Lung microvascular endothelial cell (primary cell): ENCODE data around the gene LAMB1. TPM values are rescaled to one million over a fixed set of nuclear protein-coding genes. Genes with fewer than 3 reads are reported as not detected.
"Not testable (repeated sequence)": the region's sequence is repeated elsewhere in the genome, so short reads cannot be mapped to it uniquely, and the experiment has no call there.

Source experiments
- DNase-seq, 2 donors: peaks; one replicate each; pipeline versions ENCODE4 v3.0.0 to v3.0.0-alpha.2; 2010; ENCODE audit warnings: low read depth in 2 of 2
- total RNA-seq: library from RNA; depleted of rRNA; stranded (reverse); fragments of >200 nt; gene quantifications from 2 replicates; pipeline ENCODE4 v1.2.1, GENCODE V29; 2014

Gene LAMB1
- total RNA-seq, 1 donor from 2014 or later: 315 TPM

DNA sequence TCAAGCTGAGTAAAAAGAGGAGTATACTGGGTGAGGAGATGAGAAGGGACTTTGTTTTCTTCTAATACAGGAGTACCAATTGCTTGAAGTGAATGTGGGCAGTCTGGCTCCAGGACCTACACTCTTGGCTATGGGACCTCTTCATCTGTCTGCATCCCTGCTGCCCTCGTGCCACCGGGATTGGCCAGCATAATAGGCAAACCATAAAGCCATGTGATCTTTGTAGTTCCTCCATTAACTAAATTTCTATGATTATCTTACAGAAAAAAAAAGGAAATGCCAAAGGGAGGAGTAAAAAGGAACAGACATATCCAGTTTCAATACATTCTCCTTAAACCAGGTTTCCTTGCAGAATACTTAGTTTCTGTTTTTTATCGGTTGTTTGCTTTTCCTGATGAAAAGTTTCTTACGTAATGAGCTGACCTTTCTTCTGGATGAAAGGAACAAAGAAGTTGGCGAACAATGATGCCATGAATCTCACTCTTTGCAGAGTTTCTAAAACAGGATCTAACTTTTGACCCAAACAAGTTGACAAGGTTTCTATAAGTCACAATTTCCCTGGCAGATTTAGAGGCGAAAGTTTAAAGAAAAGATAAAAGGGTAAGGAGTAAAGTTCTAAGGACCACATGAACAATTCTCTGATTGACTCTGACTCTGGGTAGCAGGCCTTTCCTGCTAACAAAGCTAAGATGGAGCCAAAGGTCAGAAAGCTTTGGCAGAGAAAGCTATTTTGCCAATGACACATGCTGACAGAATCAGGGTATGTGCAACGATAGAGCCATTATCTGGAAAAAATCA lies 54.1 kb downstream of the LAMB1 start:
- DNase-seq: peak; percentile 88 to 92

DNA sequence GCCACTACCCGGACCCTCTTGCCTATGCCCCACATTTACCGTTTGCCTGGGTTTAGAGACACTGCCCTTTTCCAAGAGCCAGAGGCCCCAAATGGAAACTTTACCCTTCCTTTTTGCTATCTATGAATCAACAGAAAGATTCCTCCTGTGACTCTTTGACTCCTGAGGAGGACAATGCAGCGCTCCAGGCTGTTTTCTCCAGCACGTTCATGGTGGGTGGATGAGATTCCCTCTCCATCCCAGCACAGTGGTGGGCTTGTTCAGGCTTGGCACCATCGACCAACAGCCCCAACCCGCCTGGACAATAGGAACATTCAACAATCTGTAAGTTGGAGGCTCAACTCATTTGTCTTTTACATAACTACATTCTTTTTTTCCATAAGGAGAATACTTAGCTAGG lies 56.1 kb downstream of the LAMB1 start:
- DNase-seq: no peak

DNA sequence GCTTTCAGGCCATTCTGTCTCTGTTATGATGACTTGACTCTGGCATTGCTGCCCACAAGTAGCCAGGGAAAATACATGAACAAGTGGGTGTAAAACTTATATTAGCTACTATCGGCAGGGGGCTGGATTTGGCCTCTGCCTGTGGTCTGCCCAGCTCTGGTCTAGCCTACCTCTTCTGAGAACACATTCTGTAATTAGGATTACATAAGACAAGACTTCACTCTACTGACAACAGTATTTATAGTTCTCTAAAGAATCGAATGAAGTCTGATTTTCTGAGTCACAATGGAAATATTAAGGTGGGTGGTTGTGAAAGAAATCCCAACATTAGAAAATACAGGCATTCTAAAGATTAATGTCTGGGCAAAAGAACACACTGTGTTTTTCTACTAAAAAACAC lies 56.5 kb downstream of the LAMB1 start:
- no peak for DNase-seq

DNA sequence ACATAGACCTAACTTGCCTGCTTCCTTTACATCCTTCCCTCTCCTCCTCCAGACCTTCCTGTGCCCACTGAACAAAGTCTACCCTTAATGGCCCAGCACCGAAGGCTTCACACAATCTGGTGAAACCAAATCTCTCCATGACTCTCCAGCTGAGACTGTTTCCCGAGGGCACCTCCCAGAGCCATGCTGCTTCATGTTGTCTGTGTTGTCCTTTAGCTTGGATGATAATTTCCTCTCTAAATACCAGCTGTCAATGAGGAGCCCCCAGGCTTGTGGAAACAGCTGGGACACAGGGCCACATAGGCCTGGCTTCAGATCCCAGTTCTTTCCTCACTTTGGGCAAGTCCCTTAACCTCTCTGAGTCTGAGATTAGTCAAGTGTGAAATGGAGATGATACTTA lies 57.6 kb downstream of the LAMB1 start:
- DNase-seq: peak in 1 of 2 donors; percentile 10

DNA sequence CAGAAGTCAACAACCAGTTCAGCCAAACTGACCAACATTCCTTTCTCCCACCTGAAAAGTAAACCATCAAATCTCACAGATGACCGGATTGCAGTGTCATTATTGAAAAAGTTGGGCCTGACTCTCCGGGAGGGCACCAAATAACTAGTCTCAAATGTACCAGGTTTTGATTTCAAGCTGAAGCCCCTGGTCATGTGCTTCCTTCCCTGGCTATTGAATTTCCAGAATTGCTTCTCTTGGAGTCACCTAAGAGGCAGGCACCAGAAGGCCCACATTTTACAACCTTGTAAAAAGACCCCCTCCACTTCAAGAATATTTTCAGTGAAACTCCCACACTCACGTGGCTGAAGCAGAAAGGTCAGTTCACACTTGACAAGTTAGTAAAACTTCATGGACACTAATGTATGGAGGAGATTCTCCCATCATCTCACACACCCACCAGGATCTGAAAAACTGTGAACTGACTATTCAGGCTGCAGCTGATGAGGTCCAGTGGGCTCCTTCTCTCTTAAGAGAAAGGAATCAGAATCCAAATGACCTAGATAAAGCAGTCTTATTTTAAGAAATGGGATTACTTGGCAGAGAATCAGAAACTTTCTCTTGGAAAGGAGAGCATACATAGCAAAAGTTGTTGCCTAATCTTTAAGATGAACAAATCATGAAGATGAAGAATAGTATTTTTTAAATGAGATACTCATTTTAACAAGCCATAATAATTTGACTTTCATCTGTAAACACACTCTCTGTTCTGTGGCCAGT lies 58.4 kb downstream of the LAMB1 start:
- DNase-seq: no peak

DNA sequence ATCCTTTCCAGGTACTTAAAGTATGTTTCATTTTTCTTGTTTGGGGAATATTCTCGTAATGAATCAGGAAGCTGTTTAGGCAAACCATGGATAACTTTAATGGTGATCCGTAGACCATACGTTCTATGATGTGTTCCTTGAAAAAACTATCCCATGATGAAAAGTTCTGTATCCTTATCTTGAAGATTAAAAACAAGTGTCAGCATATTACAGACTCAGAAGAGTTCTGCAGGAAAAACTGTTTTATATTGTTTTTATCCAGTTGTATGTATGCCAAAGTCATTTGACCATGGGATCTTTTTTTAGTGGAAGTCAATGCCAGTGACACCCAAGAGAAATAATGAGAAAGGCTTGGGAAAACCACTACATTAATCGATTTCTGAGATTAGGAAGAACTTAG lies 59.9 kb downstream of the LAMB1 start:
- DNase-seq: no peak

DNA sequence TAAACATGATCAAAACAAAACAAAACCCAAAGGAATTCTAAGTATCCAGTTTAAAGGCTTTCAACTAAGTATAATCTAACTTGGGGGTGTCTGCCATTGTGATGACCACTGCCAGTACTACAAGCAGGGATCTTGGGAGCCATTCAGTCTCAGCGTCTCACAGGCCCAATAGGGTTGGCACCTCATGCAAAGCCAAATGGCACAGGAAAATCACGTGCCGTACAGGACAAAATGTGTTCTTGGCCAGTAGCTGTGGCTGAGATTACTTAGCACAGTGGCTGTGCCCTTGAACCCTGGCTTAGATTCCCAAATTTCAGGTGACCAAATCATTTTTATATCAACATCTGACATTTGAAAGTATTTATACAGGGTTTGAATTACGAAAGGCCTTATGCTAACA lies 62.0 kb downstream of the LAMB1 start:
- no peak for DNase-seq

DNA sequence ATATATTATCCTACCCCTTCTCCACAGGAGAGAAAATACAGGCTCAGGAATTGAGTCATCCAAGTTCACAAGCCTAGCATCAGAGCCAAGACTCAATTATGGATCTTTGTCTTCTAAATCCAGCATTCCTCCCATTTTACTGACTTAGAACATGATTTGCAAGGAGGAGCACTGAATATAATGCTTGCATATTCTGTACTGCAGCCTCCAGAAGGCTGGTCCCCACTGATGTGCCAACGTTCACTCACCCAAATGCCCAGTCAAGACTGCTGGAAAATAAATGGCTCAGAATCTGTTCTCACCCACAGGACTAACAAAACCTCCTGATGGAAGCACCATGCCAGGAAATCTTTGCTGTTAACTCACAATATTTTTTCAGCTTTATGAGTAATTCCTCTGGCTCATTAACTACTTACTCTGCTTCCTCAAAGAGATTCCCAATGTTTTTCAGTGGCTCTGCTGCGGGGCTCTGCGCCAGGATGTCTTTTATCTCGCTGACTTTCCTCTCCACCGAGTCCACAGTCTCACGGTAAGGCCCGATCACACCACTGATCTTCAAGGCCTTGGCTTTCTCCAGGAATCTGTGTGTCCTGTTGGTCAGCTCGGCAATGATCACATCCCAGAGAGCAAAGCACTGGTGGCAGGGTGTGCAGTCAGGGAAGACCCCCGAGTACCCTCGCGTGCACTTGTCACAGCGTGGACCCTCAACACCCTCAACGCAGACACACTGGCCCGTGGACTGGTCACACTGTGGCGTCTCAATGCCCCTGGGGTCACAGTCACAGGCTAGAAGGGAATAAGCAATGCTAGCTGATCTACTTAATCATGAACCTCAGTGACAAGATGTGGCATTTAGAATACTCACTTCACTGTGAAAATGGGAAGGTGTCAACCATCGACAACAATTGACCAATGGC lies 63.1 kb downstream of the LAMB1 start:
- peak; percentile 78 to 85 for DNase-seq

DNA sequence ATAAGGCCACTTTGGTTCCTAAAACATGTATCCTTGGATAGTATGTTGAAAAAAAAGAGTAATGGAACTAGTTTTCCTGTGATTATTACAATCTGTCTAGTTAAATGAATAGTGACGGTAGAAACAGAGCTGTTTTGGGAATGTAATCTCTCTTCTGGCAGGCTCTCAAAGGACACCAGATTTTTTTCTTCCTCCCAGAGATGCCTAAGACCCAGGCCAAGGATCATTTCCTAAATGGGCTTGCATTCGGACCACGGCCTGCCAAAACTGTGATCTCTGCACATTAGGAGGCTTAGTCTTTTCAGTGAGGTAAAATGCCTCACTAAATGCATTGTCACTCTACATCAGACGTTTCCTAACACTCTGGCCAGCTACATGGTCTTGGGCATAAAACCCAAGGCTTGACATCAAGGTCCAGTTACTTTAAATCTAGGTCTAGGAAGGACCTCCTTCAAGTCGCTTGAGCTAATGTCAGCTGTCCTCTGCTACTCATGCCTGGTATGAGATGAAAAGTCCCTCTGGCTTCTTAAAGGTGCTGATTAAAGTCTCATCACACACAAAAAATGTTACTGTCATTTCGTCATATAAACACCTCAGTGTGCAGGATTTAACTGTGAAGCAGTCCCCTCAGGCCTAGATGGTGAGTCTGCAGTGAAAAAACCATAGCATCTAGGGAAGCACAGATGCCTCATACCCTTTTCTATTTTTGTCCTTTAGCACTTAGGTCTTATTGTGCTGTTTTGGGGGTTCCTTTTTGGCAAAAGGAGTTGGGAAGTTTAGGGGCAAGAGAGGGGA lies 64.3 kb downstream of the LAMB1 start:
- peak; percentile 17 to 27 for DNase-seq

DNA sequence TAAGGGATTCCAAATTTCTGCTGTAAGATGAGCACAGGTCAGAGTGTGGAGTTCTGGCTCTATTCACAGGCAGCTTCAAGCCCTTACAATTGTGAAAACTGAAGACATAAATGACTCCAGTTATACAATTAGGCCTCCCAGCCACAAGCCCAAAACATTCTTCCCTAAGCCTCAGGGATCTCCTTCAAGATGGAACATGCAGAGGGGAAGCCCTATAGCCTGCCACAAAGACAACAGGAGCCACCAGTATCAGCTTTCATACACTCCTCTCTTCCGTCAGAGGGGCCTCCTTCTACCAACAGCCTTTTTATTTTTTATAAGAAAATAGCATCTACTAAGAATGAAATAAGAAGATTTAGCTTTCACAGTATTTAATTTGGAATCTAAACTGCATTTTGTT lies 65.4 kb downstream of the LAMB1 start:
- DNase-seq: no peak

DNA sequence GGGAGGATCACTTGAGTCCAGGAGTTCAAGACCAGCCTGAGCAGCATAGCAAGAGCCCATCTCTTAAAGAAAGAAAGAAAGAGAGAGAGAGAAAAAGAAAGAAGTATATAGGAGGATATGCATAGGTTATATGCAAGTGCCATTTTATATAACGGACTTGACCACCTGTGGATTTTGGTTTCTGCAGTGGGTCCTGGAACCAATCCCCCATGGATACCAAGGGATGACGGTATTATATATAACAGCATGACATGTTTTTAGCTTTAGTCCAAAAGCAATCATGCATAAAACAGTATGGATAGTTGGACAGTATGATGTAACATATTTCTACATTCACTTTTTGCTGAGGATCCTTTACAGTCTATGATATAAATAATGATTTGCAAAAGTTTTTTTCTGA lies 66.6 kb downstream of the LAMB1 start:
- DNase-seq: no peak

DNA sequence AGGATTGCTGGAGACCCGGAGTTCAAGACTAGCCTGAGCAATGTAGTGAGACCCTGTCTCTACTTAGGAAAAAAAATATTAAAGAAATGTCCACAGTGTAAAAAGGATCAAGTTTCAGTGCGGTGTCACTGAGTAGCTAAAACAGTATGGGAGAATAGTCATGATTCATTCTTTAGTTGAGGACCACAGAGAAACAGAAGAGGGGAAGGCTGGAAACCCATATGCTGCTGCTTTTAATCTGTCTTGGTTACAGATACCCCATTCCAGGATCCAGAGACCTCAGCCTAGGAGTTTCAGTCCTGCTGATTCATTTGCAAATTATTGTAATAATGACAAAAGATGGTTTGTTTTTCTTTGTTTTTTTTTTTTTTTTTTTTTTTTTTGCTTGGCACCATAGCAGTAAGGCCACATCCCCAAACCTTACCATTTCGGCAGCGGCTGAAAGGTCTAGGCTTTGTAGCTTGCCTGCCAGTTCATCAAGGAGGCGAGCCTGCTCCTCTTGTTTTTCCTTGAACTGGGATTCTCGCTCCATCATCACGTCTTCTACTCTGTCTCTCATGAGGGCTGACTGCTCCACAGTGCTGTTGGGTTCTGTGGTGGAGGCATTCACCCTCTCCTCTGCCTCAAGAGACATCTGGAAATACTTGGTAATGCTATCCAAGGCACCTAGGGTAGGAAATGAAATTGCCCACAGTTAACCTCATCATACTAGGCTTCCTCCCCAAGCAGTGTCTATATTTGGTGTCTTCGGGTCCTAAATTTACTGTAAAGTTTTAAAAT lies 67.8 kb downstream of the LAMB1 start:
- DNase-seq: no peak

DNA sequence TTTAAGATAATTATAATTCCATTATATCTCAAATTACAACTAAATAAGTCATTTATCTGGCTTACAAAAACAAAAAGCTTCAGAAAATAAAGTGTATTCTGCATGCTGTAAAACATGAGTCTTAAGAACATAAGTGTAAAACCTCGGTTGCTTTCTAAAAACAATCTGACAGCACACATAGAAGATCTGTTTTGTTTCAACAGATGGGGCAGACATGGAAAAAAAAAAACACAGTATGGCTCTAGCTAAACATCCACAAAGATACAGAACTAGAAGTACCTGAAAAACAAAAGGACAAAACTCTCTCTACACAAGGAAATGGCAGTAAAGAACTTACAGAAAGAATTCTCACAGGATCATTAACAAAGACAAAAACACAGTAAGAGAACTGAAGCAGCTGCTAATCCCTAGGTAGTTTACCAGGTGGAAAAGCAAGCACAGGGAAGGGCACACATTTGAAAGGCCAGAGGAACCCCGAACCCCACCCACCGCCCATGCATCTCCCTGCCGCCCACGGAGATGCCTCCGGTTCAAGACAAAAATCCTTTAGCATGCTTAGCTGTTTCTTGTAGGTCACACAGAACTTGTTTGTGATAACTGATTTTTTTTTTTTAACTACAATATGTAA lies 69.5 kb downstream of the LAMB1 start:
- DNase-seq: no peak

DNA sequence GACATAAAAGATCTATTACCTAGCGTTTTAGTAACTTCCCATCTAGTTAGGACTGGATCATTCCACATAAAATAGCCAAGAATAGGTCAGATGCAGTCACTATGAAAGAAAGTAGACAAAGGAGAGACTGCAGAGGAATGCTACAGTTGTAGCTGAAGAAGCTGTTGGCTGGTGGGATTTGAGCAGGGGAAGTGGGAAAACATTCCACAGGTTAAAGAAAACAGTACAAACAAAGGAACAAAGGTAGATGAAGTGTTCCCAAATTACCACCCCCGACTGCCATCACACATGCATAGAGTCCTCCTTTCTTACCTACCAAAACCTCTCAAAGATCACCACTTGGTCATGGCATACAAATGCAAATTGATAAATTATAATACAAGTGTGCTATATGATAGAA lies 70.2 kb downstream of the LAMB1 start:
- no peak for DNase-seq

DNA sequence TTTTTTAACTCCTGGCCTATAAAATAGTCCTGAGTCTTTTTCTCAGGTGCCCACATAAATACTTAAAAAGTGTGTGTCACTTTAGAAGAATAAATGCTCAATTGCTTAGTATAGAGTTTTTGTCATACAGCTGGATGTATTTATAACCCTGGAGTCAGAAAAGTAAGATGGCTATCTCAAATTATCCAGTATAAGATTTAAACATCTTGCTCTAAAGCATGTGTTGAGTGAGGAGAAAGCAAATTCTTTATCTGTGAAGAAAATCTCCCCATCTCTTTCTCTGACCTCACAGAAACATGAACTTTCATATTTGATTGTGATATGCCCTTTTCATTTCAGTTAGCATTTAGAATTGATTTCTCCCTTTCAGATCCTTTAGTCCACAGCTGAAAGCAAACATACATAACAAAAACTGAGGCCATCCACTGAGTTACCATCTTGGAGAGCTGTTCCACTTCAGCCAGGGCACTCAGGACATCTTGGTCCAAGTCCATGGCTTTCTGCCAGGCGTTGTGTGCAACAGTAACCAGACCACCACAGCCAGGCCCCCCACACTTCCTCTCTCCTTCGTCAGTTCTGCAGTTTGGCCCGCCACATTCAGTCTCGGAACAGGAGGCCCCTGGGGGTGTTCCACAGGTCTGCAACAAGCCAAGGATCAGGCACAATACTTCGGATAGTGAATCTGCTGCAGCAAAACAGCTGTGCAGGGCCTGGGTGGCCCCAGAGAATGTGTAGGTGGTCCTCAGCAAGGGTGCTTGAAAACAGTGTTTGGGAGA lies 71.0 kb downstream of the LAMB1 start:
- no peak for DNase-seq

DNA sequence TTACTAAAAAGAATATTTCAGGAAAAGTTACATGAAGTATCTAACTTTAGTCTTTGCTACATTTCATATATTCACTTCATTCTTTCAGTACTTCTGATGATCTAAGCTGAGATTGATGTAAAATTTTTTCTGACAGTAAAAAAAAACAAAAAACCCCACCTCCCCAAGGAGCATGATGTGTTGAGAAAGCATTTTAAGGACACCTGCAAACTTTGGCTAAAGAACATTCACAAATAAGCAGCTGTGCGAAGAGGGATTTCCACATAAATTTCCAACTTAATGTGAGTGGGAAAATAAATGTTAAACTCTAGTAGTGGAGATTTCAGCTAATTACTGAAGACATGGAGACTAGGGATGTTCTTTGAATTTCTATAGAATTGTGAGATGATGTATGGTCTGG lies 76.5 kb downstream of the LAMB1 start:
- no peak for DNase-seq

DNA sequence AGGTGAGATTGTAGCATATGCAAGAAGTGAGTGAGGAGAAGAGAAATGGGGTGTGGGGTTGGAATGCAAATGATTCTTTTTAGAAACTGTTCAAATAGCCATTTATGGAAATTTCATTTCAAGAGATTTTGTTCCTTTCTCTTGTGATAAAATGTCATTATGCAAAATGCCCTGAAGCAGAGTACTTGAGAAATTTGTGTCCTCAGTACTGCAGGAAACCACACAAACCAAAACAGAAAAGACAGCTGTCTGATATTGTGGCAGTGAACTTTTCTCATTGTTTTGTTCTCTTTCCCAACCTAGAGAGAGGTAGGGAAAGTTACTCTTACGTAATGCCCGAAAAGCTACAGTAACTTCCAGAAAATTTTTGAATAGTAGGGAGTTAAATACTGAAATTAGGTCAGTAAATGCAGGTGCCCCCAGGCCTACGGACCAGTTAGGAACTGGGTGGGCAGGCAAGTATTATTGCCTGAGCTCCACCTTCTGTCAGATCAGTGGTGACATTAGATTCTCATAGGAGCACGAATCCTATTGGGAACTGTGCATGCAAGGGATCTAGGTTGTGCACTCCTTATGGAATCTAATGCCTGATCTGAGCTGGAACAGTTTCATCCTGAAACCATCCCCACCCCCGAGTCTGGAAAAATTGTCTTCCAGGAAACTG lies 78.0 kb downstream of the LAMB1 start:
- no peak for DNase-seq

DNA sequence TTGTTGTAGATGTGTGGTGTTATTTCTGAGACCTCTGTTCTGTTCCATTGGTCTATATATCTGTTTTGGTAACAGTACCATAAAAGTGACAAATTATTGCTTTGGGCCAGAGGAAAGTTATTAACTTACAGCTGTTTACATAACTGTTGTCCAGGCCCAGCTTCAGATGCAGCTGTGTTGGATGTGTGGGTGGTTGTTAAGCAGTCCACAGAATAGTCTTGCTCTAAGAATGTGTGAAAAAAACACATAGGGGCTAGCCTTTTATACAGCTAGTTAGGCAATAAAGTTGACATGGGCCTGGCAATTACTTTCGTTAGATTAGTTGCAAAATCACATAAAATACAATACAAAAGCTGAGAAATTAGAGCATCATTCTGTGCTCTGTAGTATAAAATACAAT lies 80.1 kb downstream of the LAMB1 start:
- no peak for DNase-seq

DNA sequence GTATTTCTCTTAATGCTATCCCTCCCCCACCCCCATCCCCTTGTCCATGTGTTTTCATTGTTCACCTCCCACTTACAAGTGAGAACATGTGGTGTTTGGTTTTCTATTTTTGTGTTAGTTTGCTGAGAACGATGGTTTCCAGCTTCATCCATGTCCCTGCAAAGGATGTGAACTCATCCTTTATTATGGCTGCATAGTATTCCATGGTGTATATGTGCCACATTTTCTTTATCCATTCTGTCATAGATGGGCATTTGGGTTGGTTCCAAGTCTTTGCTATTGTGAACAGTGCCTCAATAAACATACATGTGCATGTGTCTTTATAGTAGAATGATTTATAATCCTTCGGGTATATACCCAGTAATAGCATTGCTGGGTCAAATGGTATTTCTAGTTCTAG lies 81.1 kb downstream of the LAMB1 start:
- not testable (repeated sequence) for DNase-seq
